Activated T-cell treated with anti-CD3 and anti-CD28 coated beads for 24 hours (primary cell): ENCODE measurements around the gene LIMS1.
A peak's percentile ranks its signal among the peaks of the same experiment; 100 is the strongest.
"Not testable (repeated sequence)": the region's sequence is repeated elsewhere in the genome, so short reads cannot be mapped to it uniquely, and the experiment has no call there.

Experiments
- DNase-seq: peaks from one replicate; pipeline ENCODE4 v3.0.0-alpha.2; 2020; ENCODE audit warnings: low read depth

The LIMS1 gene

GRCh38 chr2:108664089-108664488, 129.8 kb downstream of the LIMS1 start:
- not testable (repeated sequence) for DNase-seq

- not testable (repeated sequence) for DNase-seq
These were observed 130.7 kb downstream of the LIMS1 start for GRCh38 chr2:108664979-108665378.

GRCh38 chr2:108665975-108666374, 131.7 kb downstream of the LIMS1 start:
- not testable (repeated sequence) for DNase-seq

- not testable (repeated sequence) for DNase-seq
These were observed 132.9 kb downstream of the LIMS1 start for GRCh38 chr2:108667140-108667539.

GRCh38 chr2:108670282-108670681, 136.0 kb downstream of the LIMS1 start:
- DNase-seq: not testable (repeated sequence)

GRCh38 chr2:108672200-108672805, 138.0 kb downstream of the LIMS1 start:
- DNase-seq: not testable (repeated sequence)

GRCh38 chr2:108676522-108676921, 142.3 kb downstream of the LIMS1 start:
- not testable (repeated sequence) for DNase-seq

GRCh38 chr2:108677239-108677744, 143.0 kb downstream of the LIMS1 start:
- DNase-seq: not testable (repeated sequence)

- DNase-seq: not testable (repeated sequence)
These were observed 144.0 kb downstream of the LIMS1 start for GRCh38 chr2:108678198-108678651.

- DNase-seq: not testable (repeated sequence)
These were observed 146.5 kb downstream of the LIMS1 start for GRCh38 chr2:108680805-108681204.

GRCh38 chr2:108688818-108689756, 154.8 kb downstream of the LIMS1 start:
- DNase-seq: not testable (repeated sequence)

- not testable (repeated sequence) for DNase-seq
These were observed 155.7 kb downstream of the LIMS1 start for GRCh38 chr2:108690001-108690400.

- DNase-seq: no peak
These were observed 157.2 kb downstream of the LIMS1 start for GRCh38 chr2:108691447-108691846.

- DNase-seq: no peak
These were observed 166.9 kb downstream of the LIMS1 start for GRCh38 chr2:108701208-108701607.

- no peak for DNase-seq
These were observed 167.5 kb downstream of the LIMS1 start for GRCh38 chr2:108701806-108702205.

GRCh38 chr2:108704871-108705270, 170.6 kb downstream of the LIMS1 start:
- DNase-seq: no peak

GRCh38 chr2:108707300-108707699, 173.0 kb downstream of the LIMS1 start:
- no peak for DNase-seq

- not testable (repeated sequence) for DNase-seq
These were observed 182.7 kb downstream of the LIMS1 start for GRCh38 chr2:108716971-108717370.

GRCh38 chr2:108719149-108720044, 185.1 kb downstream of the LIMS1 start, which contains the start of gene RANBP2:
Gene RANBP2, plus strand, starts transcription at chr2:108719482. Its CDS starts 125 bp downstream, at chr2:108719607.
- peak; percentile 90 for DNase-seq

GRCh38 chr2:108726048-108726447, 191.8 kb downstream of the LIMS1 start:
- DNase-seq: not testable (repeated sequence)

GRCh38 chr2:108734656-108735055, 200.4 kb downstream of the LIMS1 start:
- not testable (repeated sequence) for DNase-seq
